Stimulated activated CD4-positive, alpha-beta T cell treated with anti-CD3 and anti-CD28 coated beads, Interleukin-12 subunit alpha, Interleukin-12 subunit beta, amount 100 ng/mL, for 48 hours (primary cell): ENCODE results near the gene KANSL1.
"Not testable (repeated sequence)": the region's sequence is repeated elsewhere in the genome, so short reads cannot be mapped to it uniquely, and the experiment has no call there.

ENCODE experiments used
- DNase-seq, 3 donors: peaks; one replicate each; pipeline ENCODE4 v3.0.0-alpha.2; 2020; ENCODE audit warnings: low read depth in 2 of 3, low spot score in 1 of 3

The KANSL1 gene

DNA sequence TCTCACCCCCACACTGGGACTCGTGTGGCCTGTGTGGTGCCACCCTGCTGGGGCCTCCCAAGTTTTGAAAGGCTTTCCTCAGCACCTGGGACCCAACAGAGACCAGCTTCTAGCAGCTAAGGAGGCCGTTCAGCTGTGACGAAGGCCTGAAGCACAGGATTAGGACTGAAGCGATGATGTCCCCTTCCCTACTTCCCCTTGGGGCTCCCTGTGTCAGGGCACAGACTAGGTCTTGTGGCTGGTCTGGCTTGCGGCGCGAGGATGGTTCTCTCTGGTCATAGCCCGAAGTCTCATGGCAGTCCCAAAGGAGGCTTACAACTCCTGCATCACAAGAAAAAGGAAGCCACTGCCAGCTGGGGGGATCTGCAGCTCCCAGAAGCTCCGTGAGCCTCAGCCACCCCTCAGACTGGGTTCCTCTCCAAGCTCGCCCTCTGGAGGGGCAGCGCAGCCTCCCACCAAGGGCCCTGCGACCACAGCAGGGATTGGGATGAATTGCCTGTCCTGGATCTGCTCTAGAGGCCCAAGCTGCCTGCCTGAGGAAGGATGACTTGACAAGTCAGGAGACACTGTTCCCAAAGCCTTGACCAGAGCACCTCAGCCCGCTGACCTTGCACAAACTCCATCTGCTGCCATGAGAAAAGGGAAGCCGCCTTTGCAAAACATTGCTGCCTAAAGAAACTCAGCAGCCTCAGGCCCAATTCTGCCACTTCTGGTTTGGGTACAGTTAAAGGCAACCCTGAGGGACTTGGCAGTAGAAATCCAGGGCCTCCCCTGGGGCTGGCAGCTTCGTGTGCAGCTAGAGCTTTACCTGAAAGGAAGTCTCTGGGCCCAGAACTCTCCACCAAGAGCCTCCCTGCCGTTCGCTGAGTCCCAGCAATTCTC, 166.8 kb downstream of the KANSL1 start:
- no peak for DNase-seq

DNA sequence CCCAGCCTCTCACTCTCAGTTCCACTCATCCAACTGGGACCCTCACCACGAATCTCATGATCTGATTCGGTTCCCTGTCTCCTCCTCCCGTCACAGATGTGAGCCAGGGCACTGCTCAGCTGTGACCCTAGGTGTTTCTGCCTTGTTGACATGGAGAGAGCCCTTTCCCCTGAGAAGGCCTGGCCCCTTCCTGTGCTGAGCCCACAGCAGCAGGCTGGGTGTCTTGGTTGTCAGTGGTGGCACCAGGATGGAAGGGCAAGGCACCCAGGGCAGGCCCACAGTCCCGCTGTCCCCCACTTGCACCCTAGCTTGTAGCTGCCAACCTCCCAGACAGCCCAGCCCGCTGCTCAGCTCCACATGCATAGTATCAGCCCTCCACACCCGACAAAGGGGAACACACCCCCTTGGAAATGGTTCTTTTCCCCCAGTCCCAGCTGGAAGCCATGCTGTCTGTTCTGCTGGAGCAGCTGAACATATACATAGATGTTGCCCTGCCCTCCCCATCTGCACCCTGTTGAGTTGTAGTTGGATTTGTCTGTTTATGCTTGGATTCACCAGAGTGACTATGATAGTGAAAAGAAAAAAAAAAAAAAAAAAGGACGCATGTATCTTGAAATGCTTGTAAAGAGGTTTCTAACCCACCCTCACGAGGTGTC, 167.6 kb downstream of the KANSL1 start:
- DNase-seq, result no peak

DNA sequence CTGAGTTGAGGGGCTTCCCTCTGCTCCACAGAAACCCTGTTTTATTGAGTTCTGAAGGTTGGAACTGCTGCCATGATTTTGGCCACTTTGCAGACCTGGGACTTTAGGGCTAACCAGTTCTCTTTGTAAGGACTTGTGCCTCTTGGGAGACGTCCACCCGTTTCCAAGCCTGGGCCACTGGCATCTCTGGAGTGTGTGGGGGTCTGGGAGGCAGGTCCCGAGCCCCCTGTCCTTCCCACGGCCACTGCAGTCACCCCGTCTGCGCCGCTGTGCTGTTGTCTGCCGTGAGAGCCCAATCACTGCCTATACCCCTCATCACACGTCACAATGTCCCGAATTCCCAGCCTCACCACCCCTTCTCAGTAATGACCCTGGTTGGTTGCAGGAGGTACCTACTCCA, 168.2 kb downstream of the KANSL1 start:
- DNase-seq, result no peak

DNA sequence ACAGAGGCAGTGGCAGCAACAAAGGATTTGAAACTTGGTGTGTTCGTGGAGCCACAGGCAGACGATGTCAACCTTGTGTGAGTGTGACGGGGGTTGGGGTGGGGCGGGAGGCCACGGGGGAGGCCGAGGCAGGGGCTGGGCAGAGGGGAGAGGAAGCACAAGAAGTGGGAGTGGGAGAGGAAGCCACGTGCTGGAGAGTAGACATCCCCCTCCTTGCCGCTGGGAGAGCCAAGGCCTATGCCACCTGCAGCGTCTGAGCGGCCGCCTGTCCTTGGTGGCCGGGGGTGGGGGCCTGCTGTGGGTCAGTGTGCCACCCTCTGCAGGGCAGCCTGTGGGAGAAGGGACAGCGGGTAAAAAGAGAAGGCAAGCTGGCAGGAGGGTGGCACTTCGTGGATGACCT, 168.6 kb downstream of the KANSL1 start:
- DNase-seq, result no peak

DNA sequence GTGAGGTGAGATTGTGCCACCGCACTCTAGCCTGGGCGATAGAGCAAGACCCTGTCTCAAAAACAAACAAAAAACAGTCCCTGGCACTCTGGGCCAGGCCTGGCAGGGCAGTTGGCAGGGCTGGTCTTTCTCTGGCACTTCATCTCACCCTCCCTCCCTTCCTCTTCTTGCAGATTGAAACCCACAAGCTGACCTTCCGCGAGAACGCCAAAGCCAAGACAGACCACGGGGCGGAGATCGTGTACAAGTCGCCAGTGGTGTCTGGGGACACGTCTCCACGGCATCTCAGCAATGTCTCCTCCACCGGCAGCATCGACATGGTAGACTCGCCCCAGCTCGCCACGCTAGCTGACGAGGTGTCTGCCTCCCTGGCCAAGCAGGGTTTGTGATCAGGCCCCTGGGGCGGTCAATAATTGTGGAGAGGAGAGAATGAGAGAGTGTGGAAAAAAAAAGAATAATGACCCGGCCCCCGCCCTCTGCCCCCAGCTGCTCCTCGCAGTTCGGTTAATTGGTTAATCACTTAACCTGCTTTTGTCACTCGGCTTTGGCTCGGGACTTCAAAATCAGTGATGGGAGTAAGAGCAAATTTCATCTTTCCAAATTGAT, 169.3 kb downstream of the KANSL1 start:
- DNase-seq, result no peak

DNA sequence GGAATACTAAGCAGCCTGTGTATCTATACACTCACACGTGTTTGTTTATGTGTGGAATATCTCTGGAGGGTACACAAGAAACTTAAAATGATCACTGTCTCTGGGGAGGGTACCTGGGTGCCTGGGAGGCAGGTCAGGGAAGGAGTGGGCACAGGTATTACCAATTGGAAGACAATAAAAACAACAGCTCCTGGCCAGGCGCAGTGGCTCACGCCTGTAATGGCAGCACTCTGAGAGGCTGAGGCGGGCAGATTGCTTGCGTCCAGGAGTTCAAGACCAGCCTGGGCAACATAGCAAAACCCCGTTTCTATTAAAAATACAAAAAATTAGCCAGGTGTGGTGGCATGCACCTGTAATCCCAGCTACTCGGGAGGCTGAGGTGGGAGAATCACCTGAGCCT, 169.9 kb downstream of the KANSL1 start:
- DNase-seq, result not testable (repeated sequence)

DNA sequence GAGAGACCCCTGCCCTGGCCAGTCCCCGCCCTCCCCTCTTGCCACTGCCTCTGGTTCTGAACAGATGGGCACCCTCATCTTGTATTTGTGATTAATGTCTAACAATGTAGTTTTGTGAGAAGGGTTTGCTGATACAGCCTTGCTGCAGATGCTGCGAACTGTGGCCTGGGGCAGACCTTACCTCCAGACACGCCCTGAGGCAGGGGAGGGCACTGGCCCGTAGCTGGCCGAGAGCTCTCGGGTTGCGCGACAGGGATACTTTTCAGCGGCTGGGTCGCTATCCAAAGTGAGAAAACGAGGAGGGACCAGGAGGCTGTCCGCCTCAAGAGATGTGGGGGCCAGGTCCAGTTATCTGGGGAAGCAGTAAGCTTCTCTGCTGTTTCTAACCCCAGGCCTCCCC, 172.2 kb downstream of the KANSL1 start:
- no peak for DNase-seq

DNA sequence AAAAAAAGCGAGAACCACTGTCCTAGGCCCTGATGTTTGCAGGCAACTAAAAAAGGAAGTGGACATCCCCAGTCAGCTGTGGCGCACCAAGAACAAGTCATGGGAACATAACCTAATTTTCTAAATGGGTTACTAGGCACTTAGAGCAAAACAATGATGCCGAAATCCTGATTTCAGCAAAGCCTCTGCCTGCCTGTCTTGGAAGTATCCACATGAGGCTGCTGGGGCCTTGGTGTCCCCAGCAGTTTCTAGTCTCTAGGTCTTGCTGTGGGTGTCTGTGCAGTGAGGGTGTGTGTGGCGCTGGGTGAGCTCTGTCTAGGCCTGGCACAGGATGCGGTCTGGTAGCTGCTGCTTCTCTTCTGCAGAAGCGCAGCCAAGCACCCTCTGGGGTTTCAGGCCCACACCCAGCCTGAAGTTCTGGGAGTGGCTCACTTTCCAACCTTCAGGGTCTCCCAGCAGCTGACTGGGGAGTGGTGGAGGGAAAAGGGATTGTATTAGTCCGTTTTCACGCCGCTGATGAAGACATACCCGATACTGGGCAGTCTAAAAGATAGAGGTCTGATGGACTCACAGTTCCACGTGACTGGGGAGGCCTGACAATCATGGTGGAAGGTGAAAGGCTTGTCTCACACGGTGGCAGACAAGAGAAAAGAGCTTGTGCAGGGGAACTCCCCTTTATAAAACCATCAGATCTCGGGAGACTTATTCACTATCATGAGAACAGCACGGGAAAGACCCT, 173.0 kb downstream of the KANSL1 start:
- peak in 1 of 3 donors; percentile 38 for DNase-seq

DNA sequence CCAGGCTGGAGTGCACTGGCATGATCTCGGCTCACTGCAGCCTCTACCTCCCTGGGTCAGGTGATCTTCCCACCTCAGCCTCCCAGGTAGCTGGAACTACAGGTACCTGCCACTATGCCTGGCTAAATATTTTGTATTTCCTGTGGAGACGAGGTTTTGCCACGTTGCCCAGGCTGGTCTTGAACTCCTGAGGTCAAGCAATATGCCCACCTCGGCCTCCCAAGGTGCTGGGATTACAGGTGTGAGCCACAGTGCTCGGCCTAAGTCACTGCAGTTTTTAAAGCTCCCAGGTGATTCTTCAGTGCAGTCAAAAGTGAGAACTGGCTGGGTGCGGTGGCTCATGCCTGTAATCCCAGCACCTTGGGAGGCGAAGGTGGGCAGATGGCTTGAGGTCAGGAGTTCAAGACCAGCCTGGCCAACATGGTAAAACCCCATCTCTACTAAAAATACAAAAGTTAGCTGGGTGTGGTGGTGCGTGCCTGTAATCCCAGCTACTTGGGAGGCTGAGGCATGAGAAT, 173.8 kb downstream of the KANSL1 start:
- not testable (repeated sequence) for DNase-seq

DNA sequence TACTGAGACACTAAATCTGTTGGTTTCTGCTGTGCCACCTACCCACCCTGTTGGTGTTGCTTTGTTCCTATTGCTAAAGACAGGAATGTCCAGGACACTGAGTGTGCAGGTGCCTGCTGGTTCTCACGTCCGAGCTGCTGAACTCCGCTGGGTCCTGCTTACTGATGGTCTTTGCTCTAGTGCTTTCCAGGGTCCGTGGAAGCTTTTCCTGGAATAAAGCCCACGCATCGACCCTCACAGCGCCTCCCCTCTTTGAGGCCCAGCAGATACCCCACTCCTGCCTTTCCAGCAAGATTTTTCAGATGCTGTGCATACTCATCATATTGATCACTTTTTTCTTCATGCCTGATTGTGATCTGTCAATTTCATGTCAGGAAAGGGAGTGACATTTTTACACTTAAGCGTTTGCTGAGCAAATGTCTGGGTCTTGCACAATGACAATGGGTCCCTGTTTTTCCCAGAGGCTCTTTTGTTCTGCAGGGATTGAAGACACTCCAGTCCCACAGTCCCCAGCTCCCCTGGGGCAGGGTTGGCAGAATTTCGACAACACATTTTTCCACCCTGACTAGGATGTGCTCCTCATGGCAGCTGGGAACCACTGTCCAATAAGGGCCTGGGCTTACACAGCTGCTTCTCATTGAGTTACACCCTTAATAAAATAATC, 179.6 kb downstream of the KANSL1 start:
- no peak for DNase-seq

DNA sequence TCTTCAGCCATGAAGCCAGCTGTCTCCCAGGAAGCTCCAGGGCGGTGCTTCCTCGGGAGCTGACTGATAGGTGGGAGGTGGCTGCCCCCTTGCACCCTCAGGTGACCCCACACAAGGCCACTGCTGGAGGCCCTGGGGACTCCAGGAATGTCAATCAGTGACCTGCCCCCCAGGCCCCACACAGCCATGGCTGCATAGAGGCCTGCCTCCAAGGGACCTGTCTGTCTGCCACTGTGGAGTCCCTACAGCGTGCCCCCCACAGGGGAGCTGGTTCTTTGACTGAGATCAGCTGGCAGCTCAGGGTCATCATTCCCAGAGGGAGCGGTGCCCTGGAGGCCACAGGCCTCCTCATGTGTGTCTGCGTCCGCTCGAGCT, 180.1 kb downstream of the KANSL1 start:
- DNase-seq, result no peak

DNA sequence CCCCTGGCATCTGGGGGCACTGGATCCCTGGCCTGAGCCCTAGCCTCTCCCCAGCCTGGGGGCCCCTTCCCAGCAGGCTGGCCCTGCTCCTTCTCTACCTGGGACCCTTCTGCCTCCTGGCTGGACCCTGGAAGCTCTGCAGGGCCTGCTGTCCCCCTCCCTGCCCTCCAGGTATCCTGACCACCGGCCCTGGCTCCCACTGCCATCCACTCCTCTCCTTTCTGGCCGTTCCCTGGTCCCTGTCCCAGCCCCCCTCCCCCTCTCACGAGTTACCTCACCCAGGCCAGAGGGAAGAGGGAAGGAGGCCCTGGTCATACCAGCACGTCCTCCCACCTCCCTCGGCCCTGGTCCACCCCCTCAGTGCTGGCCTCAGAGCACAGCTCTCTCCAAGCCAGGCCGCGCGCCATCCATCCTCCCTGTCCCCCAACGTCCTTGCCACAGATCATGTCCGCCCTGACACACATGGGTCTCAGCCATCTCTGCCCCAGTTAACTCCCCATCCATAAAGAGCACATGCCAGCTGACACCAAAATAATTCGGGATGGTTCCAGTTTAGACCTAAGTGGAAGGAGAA, 180.6 kb downstream of the KANSL1 start:
- no peak for DNase-seq

DNA sequence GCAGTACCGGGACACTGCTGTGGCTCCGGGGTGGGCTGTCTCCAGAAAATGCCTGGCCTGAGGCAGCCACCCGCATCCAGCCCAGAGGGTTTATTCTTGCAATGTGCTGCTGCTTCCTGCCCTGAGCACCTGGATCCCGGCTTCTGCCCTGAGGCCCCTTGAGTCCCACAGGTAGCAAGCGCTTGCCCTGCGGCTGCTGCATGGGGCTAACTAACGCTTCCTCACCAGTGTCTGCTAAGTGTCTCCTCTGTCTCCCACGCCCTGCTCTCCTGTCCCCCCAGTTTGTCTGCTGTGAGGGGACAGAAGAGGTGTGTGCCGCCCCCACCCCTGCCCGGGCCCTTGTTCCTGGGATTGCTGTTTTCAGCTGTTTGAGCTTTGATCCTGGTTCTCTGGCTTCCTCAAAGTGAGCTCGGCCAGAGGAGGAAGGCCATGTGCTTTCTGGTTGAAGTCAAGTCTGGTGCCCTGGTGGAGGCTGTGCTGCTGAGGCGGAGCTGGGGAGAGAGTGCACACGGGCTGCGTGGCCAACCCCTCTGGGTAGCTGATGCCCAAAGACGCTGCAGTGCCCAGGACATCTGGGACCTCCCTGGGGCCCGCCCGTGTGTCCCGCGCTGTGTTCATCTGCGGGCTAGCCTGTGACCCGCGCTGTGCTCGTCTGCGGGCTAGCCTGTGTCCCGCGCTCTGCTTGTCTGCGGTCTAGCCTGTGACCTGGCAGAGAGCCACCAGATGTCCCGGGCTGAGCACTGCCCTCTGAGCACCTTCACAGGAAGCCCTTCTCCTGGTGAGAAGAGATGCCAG, 181.3 kb downstream of the KANSL1 start:
- no peak for DNase-seq

DNA sequence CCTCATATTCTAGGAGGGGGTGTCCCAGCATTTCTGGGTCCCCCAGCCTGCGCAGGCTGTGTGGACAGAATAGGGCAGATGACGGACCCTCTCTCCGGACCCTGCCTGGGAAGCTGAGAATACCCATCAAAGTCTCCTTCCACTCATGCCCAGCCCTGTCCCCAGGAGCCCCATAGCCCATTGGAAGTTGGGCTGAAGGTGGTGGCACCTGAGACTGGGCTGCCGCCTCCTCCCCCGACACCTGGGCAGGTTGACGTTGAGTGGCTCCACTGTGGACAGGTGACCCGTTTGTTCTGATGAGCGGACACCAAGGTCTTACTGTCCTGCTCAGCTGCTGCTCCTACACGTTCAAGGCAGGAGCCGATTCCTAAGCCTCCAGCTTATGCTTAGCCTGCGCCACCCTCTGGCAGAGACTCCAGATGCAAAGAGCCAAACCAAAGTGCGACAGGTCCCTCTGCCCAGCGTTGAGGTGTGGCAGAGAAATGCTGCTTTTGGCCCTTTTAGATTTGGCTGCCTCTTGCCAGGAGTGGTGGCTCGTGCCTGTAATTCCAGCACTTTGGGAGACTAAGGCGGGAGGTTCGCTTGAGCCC, 182.5 kb downstream of the KANSL1 start:
- DNase-seq, result no peak

DNA sequence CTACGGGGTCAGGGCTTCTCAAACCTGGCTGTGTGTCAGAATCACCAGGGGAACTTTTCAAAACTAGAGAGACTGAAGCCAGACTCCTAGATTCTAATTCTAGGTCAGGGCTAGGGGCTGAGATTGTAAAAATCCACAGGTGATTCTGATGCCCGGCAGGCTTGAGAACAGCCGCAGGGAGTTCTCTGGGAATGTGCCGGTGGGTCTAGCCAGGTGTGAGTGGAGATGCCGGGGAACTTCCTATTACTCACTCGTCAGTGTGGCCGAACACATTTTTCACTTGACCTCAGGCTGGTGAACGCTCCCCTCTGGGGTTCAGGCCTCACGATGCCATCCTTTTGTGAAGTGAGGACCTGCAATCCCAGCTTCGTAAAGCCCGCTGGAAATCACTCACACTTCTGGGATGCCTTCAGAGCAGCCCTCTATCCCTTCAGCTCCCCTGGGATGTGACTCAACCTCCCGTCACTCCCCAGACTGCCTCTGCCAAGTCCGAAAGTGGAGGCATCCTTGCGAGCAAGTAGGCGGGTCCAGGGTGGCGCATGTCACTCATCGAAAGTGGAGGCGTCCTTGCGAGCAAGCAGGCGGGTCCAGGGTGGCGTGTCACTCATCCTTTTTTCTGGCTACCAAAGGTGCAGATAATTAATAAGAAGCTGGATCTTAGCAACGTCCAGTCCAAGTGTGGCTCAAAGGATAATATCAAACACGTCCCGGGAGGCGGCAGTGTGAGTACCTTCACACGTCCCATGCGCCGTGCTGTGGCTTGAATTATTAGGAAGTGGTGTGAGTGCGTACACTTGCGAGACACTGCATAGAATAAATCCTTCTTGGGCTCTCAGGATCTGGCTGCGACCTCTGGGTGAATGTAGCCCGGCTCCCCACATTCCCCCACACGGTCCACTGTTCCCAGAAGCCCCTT, 183.3 kb downstream of the KANSL1 start:
- no peak for DNase-seq

DNA sequence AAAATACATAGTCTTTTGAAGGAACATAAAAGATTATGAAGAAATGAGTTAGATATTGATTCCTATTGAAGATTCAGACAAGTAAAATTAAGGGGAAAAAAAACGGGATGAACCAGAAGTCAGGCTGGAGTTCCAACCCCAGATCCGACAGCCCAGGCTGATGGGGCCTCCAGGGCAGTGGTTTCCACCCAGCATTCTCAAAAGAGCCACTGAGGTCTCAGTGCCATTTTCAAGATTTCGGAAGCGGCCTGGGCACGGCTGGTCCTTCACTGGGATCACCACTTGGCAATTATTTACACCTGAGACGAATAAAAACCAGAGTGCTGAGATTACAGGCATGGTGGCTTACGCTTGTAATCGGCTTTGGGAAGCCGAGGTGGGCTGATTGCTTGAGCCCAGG, 184.6 kb downstream of the KANSL1 start:
- no peak for DNase-seq

DNA sequence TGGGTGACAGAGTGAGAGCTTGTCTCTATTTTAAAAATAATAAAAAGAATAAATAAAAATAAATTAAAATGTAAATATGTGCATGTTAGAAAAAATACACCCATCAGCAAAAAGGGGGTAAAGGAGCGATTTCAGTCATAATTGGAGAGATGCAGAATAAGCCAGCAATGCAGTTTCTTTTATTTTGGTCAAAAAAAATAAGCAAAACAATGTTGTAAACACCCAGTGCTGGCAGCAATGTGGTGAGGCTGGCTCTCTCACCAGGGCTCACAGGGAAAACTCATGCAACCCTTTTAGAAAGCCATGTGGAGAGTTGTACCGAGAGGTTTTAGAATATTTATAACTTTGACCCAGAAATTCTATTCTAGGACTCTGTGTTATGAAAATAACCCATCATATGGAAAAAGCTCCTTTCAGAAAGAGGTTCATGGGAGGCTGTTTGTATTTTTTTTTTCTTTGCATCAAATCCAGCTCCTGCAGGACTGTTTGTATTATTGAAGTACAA, 185.7 kb downstream of the KANSL1 start:
- DNase-seq, result no peak

DNA sequence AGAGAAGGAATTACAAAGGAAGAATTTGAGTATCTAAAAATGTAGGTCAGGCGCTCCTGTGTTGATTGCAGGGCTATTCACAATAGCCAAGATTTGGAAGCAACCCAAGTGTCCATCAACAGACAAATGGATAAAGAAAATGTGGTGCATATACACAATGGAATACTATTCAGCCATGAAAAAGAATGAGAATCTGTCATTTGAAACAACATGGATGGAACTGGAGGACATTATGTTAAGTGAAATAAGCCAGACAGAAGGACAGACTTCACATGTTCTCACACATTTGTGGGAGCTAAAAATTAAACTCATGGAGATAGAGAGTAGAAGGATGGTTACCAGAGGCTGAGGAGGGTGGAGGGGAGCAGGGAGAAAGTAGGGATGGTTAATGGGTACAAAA, 187.1 kb downstream of the KANSL1 start:
- DNase-seq, result not testable (repeated sequence)
